WTC11 (cell line): Measurements from ENCODE around the gene MOV10.

Experiments used
- FOXK1 ChIP-seq: sonication (generic); formaldehyde crosslinking; IDR thresholded peaks from 2 replicates; pipeline ENCODE4 v1.8.0; 2022; ENCODE audit warnings: mild to moderate bottlenecking, moderate library complexity, missing genetic modification reagents
- TP53 ChIP-seq: sonication (generic); formaldehyde crosslinking; IDR thresholded peaks from 2 replicates; pipeline ENCODE4 v1.8.1; 2023; ENCODE audit warnings: mild to moderate bottlenecking, missing genetic modification reagents
- ZNF138 ChIP-seq: sonication (generic); formaldehyde crosslinking; conservative IDR thresholded peaks from 2 replicates; pipeline ENCODE4 v1.8.1; 2022; ENCODE audit warnings: mild to moderate bottlenecking, moderate library complexity, missing genetic modification reagents
- ZNF232 ChIP-seq: sonication (generic); formaldehyde crosslinking; IDR thresholded peaks from 2 replicates; pipeline ENCODE4 v1.8.0; 2022; ENCODE audit warnings: mild to moderate bottlenecking, missing genetic modification reagents
- ZNF317 ChIP-seq: sonication (generic); formaldehyde crosslinking; IDR thresholded peaks from 2 replicates; pipeline ENCODE4 v1.8.1; 2023; ENCODE audit warnings: low read depth, mild to moderate bottlenecking, moderate library complexity, missing genetic modification reagents, borderline replicate concordance
- TF ChIP-seq, protein P1 (sequence below): fragments of 200-600 bp; IDR thresholded peaks from 2 replicates; pipeline ENCODE4 v1.8.0; 2022; ENCODE audit warnings: antibody characterized with exemption
- TF ChIP-seq, protein P2 (sequence below): sonication (generic); formaldehyde crosslinking; conservative IDR thresholded peaks from 2 replicates; pipeline ENCODE4 v1.8.1; 2023; ENCODE audit warnings: mild to moderate bottlenecking, low read depth, missing genetic modification reagents, moderate library complexity
- TF ChIP-seq, protein P3 (sequence below): sonication (generic); formaldehyde crosslinking; IDR thresholded peaks from 2 replicates; pipeline ENCODE4 v1.8.1; 2023; ENCODE audit warnings: mild to moderate bottlenecking, missing genetic modification reagents, moderate library complexity
- TF ChIP-seq, protein P4 (sequence below): sonication (generic); formaldehyde crosslinking; IDR thresholded peaks from 2 replicates; pipeline ENCODE4 v1.8.0; 2022; ENCODE audit warnings: mild to moderate bottlenecking, missing genetic modification reagents

DNA sequence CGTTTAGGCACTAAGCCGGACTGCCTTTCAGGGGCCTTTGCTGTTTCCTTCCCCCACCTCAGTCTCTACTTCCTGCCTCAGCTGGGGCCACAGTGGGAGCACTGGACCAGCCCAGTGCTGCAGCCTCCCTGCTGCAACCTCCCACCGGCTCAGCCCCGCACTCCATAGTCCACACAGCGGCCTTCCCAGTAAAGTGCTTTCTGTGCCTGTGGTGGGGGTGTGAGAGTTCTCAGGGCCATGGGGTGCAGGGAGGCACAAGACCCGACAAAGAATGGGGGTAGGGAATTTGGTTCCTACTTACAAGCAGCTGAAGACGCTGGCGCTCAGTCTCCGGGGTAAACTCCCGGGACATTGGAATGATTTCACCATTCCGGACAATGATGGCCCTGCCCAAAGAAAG lies 37.2 kb downstream of the MOV10 start:
- TF ChIP-seq, protein P1, sequence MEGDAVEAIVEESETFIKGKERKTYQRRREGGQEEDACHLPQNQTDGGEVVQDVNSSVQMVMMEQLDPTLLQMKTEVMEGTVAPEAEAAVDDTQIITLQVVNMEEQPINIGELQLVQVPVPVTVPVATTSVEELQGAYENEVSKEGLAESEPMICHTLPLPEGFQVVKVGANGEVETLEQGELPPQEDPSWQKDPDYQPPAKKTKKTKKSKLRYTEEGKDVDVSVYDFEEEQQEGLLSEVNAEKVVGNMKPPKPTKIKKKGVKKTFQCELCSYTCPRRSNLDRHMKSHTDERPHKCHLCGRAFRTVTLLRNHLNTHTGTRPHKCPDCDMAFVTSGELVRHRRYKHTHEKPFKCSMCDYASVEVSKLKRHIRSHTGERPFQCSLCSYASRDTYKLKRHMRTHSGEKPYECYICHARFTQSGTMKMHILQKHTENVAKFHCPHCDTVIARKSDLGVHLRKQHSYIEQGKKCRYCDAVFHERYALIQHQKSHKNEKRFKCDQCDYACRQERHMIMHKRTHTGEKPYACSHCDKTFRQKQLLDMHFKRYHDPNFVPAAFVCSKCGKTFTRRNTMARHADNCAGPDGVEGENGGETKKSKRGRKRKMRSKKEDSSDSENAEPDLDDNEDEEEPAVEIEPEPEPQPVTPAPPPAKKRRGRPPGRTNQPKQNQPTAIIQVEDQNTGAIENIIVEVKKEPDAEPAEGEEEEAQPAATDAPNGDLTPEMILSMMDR, result no peak
- TF ChIP-seq ZNF317, result no peak
- no peak for TF ChIP-seq ZNF232 (CRISPR knock-in tag)
- TF ChIP-seq, protein P2, sequence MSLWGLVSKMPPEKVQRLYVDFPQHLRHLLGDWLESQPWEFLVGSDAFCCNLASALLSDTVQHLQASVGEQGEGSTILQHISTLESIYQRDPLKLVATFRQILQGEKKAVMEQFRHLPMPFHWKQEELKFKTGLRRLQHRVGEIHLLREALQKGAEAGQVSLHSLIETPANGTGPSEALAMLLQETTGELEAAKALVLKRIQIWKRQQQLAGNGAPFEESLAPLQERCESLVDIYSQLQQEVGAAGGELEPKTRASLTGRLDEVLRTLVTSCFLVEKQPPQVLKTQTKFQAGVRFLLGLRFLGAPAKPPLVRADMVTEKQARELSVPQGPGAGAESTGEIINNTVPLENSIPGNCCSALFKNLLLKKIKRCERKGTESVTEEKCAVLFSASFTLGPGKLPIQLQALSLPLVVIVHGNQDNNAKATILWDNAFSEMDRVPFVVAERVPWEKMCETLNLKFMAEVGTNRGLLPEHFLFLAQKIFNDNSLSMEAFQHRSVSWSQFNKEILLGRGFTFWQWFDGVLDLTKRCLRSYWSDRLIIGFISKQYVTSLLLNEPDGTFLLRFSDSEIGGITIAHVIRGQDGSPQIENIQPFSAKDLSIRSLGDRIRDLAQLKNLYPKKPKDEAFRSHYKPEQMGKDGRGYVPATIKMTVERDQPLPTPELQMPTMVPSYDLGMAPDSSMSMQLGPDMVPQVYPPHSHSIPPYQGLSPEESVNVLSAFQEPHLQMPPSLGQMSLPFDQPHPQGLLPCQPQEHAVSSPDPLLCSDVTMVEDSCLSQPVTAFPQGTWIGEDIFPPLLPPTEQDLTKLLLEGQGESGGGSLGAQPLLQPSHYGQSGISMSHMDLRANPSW (CRISPR knock-in tag), result no peak
- no peak for TF ChIP-seq ZNF138 (CRISPR knock-in tag)
- no peak for TF ChIP-seq FOXK1 (CRISPR knock-in tag)
- TF ChIP-seq, protein P3, sequence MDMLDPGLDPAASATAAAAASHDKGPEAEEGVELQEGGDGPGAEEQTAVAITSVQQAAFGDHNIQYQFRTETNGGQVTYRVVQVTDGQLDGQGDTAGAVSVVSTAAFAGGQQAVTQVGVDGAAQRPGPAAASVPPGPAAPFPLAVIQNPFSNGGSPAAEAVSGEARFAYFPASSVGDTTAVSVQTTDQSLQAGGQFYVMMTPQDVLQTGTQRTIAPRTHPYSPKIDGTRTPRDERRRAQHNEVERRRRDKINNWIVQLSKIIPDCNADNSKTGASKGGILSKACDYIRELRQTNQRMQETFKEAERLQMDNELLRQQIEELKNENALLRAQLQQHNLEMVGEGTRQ (CRISPR knock-in tag), result no peak
- TF ChIP-seq, protein P4, sequence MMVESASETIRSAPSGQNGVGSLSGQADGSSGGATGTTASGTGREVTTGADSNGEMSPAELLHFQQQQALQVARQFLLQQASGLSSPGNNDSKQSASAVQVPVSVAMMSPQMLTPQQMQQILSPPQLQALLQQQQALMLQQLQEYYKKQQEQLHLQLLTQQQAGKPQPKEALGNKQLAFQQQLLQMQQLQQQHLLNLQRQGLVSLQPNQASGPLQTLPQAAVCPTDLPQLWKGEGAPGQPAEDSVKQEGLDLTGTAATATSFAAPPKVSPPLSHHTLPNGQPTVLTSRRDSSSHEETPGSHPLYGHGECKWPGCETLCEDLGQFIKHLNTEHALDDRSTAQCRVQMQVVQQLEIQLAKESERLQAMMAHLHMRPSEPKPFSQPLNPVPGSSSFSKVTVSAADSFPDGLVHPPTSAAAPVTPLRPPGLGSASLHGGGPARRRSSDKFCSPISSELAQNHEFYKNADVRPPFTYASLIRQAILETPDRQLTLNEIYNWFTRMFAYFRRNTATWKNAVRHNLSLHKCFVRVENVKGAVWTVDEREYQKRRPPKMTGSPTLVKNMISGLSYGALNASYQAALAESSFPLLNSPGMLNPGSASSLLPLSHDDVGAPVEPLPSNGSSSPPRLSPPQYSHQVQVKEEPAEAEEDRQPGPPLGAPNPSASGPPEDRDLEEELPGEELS (CRISPR knock-in tag), result no peak
- no peak for TF ChIP-seq TP53 (CRISPR knock-in tag)
